GM18868 (cell line): Measurements from ENCODE around the gene TROAP.

Experiments
- ATAC-seq: cut with Tn5 transposase; IDR thresholded peaks from one replicate; pipeline ENCODE4 v1.9.1; 2021; ENCODE audit warnings: mild to moderate bottlenecking, moderate library complexity; ENCODE audit not compliant: unreplicated experiment

TROAP gene

GRCh38 chr12:49342066-49342913, 19.2 kb downstream of the TROAP start:
- peak; percentile 72 for ATAC-seq

GRCh38 chr12:49342914-49343731, 20.1 kb downstream of the TROAP start:
- no peak for ATAC-seq

DNA sequence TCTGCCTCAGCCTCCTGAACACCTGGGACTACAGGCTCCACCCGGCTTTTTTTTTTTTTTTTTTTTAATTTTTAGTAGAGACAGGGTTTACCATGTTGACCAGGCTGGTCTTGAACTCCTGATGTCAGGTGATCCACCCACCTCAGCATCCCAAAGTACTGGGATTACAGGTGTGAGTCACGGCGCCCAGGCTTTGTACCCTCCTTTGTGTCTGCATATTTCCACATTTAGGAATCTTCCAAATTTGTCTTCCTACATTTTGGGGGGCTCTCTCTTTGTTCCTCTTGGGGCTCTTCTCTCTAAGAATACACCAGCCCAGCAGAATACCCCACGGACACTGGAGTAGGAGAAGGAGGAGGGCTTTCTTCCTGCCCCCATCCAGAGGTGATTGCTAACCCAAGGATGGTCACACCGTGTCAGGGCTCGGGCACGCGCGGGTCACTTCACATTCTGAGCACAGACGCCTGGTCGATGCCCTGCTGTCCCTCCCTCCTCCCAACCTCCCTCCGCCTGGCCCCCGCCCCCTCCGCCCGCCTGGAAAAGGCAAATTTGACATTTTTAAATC, 21.5 kb downstream of the TROAP start:
- ATAC-seq, result no peak

DNA sequence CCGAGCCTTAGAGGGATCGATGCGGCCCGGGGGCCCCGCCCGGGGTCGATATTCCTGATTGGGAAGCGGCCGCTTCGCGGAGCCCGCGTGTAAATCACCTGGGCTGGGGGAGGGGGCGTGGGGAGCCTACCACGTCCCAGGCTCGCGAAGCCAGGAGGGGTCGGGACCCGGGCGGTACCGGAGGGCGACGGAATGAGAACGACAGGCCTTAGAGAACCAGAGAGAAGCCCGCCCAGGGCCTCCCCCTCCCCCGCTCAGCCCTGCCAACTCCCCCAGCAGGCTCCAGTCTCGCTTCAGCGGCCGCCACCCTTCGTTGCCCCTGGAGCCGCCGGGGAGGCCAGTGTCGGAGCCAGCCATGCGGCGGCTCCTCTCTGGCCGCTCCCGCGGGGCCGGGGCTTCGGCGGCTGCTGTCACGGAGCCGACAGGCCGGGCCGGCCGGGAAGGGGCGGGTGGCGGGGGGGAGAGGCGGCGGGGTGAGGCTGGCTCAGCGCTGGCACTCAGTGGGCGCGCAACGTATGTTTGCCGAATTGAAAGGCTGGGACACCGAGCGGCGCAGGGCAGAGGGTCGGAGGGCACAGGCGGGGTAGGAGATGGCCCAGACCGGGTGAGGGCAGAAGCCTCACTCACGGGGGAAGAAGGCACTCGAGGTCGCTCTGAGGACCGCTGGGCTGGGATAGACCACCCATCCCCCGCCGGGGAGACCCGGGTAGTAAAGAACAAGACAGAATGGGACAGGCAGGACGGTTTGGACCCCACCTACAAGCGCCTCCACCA, 22.2 kb downstream of the TROAP start:
- ATAC-seq, result peak; percentile 53

DNA sequence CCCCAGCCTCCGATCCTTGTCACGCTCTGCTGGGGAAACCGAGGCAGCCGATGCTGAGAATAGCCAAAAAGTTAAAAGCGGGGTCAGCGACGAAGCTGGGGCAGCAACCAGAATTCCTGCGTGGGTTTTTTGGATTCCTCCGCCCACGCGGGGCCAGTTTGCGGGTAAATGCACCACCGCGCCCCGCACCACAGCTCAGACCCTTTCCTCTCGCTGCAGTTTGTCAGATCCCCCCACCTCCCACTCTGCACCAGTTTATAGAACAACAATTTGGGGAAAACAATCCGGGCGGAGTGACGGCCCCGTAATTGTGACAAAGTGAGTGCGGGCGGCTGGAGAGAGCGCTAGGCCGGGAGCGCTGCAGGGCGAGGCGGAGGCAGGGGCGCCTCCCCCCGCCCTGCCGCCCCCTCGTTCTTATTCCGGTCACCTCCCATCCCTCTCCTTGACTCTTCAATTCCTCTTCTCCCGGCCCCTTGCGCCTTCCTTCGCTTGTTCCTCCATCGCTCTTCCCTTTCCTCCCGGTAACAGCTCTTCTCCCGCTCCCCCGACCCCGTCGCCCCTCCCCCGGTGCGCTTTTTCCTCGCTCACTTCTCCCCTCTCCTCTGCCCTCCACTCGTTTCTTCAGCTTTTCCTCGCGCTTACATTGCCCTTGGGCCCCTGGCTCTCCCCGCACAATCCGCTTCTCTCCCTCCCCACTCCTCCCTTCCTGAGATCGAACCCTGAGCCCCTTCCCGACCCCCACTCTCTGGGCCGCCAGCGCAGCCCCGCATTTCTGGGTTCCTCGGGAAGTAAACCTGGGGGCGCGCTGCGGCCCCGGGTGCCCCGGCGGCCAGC, 23.0 kb downstream of the TROAP start:
- no peak for ATAC-seq

DNA sequence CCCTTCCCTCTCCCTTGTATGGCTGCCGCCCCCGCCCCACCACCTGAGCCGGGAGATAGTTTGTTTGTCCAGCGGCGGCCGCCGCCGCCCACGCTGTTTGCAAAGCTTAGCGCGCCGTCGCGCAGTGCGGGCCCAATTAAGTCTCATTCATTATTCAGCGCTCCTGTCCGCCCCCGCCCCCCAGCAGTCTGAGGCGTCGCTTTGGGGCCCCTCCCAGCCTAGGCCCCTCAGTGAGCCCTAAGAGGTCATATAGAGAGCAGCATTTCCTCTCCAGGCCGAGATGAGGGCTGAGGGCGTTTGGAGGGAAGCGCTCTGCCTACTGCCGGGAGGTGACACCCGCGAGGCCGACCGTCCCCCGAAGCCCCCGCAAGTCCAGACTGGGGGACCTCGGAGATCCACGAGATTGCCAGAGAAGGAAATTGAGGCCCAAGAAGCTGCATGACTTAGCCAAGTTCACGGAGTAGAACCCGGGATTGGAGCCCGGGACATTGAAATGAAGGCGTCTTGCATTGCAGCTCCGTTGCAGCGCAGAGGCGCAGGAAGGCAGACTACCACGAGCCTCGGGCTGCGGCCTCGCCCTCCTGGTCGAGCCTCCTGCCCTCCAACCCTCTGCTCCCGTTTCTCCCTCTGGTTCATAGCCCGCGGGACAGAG, 23.7 kb downstream of the TROAP start, which contains the start of gene DNAJC22:
DNAJC22 (plus strand) TSS at position 230 of the 652 bp plus-strand sequence. CDS start 1,985 bp downstream, outside the sequence.
- ATAC-seq, result no peak

GRCh38 chr12:49347311-49348193, 24.5 kb downstream of the TROAP start:
- ATAC-seq, result peak; percentile 63

DNA sequence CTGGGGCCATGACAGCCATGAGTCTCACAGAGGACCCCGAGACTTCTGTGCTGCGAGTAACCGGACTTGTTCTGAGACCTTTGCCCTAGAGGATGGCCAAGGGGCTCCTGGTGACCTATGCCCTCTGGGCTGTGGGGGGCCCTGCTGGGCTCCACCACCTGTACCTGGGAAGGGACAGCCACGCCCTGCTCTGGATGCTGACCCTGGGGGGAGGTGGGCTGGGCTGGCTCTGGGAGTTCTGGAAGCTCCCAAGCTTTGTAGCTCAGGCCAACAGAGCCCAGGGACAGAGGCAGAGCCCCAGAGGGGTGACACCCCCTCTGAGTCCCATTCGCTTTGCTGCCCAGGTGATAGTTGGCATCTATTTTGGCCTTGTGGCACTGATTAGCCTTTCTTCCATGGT, 25.7 kb downstream of the TROAP start:
- no peak for ATAC-seq

DNA sequence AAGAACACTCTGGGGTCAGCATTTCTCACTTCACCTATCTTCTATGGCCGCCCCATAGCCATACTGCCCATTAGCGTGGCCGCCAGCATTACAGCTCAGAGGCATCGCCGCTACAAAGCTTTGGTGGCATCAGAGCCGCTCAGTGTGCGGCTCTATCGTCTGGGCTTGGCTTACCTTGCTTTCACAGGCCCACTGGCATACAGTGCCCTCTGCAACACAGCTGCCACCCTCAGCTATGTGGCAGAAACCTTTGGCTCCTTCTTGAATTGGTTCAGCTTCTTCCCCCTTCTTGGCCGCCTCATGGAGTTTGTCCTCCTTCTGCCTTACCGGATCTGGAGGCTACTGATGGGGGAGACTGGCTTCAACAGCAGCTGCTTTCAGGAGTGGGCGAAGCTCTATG, 26.2 kb downstream of the TROAP start:
- ATAC-seq, result no peak

DNA sequence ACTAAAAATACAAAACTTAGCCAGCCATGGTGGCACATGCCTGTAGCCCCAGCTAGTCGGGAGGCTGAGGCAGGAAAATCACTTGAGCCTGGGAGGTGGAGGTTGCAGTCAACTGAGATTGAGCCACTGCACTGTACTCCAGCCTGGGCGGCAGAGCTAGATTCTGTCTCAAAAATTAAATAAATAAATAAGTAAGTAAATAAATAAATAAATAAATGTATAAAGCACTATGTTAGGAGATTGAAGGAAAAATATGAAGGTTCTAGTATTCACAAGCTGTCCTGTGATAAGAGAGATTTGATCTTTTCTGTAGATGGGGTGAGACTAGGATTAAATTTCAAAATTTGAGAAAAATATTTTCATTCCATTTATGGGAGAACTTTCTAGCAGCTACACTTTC, 29.3 kb downstream of the TROAP start:
- no peak for ATAC-seq

DNA sequence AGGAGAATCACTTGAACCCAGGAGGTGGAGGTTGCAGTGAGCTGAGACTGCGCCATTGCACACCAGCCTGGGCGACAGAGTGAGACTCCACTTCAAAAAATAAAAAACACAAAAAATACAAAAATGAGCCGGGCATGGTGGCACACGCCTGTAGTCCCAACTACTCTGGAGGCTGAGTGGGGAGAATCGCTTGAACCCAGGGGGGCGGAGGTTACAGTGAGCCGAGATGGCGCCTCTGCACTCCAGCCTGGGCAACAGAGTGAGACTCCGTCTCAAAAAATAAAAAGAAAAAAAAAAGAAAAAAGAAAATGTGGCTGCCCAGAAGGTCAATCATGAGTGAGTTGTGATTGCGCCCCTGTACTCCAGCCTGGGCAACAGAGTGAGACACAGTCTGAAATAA, 32.9 kb downstream of the TROAP start:
- ATAC-seq, result no peak

DNA sequence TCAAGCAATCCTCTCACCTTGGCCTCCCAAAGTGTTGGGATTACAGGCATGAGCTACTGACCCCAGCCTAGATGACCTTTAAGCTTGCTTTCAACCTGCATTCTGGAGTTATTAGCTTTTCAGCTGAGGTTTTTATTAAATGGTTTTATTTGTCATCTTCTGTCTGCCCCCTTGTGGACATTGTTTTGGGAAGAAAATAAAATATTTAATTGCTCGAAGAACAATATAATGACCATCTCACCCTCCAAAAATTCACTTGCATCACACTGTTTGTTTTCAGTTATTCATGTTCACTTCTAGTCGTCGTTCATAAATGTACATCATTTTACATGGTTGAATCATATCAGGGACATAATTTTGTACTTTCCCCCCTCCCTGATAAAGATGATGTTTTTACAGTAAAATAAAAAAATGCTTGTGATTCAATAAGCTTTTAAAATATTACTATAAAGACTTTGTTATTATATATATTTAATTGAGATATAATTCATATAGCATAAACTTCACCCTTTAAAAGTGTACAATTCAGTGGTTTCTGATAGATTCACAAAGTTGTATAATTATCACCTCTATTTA, 34.1 kb downstream of the TROAP start:
- no peak for ATAC-seq

- ATAC-seq, result no peak
Observed at GRCh38 chr12:49358483-49359141, 35.6 kb downstream of the TROAP start.

DNA sequence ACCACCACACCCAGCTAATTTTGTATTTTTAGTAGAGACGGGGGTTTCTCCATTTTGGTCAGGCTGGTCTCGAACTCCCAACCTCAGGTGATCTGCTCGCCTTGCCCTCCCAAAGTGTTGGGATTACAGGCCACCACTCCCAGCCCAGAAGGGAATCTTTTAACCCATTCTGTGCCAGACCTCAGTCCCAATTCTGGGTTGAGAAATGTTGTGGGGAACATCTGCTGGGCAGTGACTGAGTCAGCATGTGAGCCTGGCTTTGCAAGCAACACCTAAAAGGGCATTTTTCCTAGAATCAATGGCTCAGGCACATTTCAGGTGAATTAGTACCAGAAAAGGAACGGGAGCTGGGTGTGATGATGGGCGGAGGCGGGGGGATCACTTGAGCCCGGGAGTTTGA, 36.6 kb downstream of the TROAP start:
- ATAC-seq, result no peak

- no peak for ATAC-seq
Observed at GRCh38 chr12:49362077-49362476, 39.0 kb downstream of the TROAP start.

GRCh38 chr12:49364989-49365388, 41.9 kb downstream of the TROAP start:
- ATAC-seq, result no peak

- ATAC-seq, result no peak
Observed at GRCh38 chr12:49365542-49365941, 42.5 kb downstream of the TROAP start.
